Smooth muscle cell (in vitro differentiated cells): ENCODE data around the gene RAB22A. TPM values are rescaled to one million over a fixed set of nuclear protein-coding genes. Genes with fewer than 3 reads are reported as not detected.

ENCODE experiments used
- DNase-seq: peaks from one replicate; lab custom pipeline; 2025; ENCODE audit not compliant: unreplicated experiment; lab: John Stamatoyannopoulos, UW
- H2AFZ ChIP-seq: fragments of 200-600 bp; sonication (generic); 2 replicates; pipeline ENCODE4 v1.6.0; 2016; ENCODE audit warnings: antibody characterized with exemption, low read depth, mild to moderate bottlenecking
- H3F3A ChIP-seq: fragments of 200-600 bp; sonication (generic); 2 replicates; pipeline ENCODE4 v1.6.0; 2017; ENCODE audit warnings: antibody characterized with exemption, low read depth
- H3K27ac ChIP-seq: fragments of 200-600 bp; sonication (generic); 2 replicates; pipeline ENCODE4 v1.5.1; 2016; ENCODE audit warnings: low read depth, mild to moderate bottlenecking
- H3K27me3 ChIP-seq: fragments of 200-600 bp; sonication (generic); 2 replicates; pipeline ENCODE4 v1.6.1; 2016; ENCODE audit warnings: low read depth, mild to moderate bottlenecking
- H3K36me3 ChIP-seq: fragments of 200-600 bp; sonication (generic); 2 replicates; pipeline ENCODE4 v1.5.1; 2016; ENCODE audit warnings: low read depth
- H3K4me1 ChIP-seq: fragments of 200-600 bp; sonication (generic); 2 replicates; pipeline ENCODE4 v1.5.1; 2016; ENCODE audit warnings: low read depth
- H3K4me2 ChIP-seq: fragments of 200-600 bp; sonication (generic); 2 replicates; pipeline ENCODE4 v1.6.0; 2016; ENCODE audit warnings: mild to moderate bottlenecking
- H3K4me3 ChIP-seq: fragments of 200-600 bp; sonication (generic); 2 replicates; pipeline ENCODE4 v1.5.1; 2016; ENCODE audit warnings: mild to moderate bottlenecking
- H3K79me2 ChIP-seq: fragments of 200-600 bp; sonication (generic); 2 replicates; pipeline ENCODE4 v1.6.0; 2016; ENCODE audit warnings: low read depth, mild to moderate bottlenecking
- H3K9ac ChIP-seq: fragments of 200-600 bp; sonication (generic); 2 replicates; pipeline ENCODE4 v1.6.0; 2016; ENCODE audit warnings: low read depth
- H3K9me3 ChIP-seq: fragments of 200-600 bp; sonication (generic); replicated peaks from 2 replicates; pipeline ENCODE4 v1.5.1; 2016; ENCODE audit warnings: low read depth
- H4K20me1 ChIP-seq: fragments of 200-600 bp; sonication (generic); 2 replicates; pipeline ENCODE4 v1.6.0; 2016; ENCODE audit warnings: low read depth
- CTCF ChIP-seq: fragments of 200-600 bp; sonication (generic); IDR thresholded peaks from 2 replicates; pipeline ENCODE4 v1.5.1; 2017; ENCODE audit warnings: borderline replicate concordance, mild to moderate bottlenecking, antibody characterized with exemption; ENCODE audit not compliant: insufficient read depth, poor library complexity, severe bottlenecking
- WGBS: methylation state at CpG from one replicate; pipeline ENCODE4 v1.1.7; 2016; ENCODE audit warnings: low lambda C conversion rate; 5-methylcytosine and 5-hydroxymethylcytosine counted together
- polyA plus RNA-seq: library from polyadenylated mRNA; unstranded; fragments of >200 nt; fragmentation: Nextera tagmentation; extraction: Ambion mirVana; gene quantifications from 2 replicates; pipeline ENCODE4 v1.2.1, GENCODE V29; 2016
- total RNA-seq: library from RNA; depleted of rRNA; stranded (reverse); fragments of >200 nt; gene quantifications from 2 replicates; pipeline ENCODE4 v1.2.3, GENCODE V29; 2014

RAB22A gene
- total and polyA plus RNA-seq, 2 experiments from 2014 or later, result 14.0 to 23.7 TPM

GRCh38 chr20:58327211-58327610 lies 17.7 kb downstream of the RAB22A start:
- no peaks in the 10 kb centered on the region for H3K4me1 ChIP-seq
- H3K4me3 ChIP-seq, result no peak overlapping the region
- H3K27me3 ChIP-seq, result no peaks in the 10 kb centered on the region
- peaks cover 79% of the 10 kb centered on the region for H3K79me2 ChIP-seq
- peaks cover 99% of the 10 kb centered on the region for H4K20me1 ChIP-seq
- H3K4me2 ChIP-seq, result no peak overlapping the region
- 97% methylated on average over 2 of the region's 2 CpGs for WGBS
- no peak overlapping the region for H2AFZ ChIP-seq
- H3K36me3 ChIP-seq, result no peaks in the 10 kb centered on the region
- H3K9me3 ChIP-seq, result no peaks in the 10 kb centered on the region
- no peaks in the 10 kb centered on the region for H3F3A ChIP-seq
- H3K9ac ChIP-seq, result no peak overlapping the region
- DNase-seq, result no peak
- no peak for TF ChIP-seq CTCF
- H3K27ac ChIP-seq, result no peak overlapping the region

- Histone ChIP-seq H3K9me3 (no peaks in the 10 kb centered on the region), H3K36me3 (no peaks in the 10 kb centered on the region), H3K9ac (no peak overlapping the region), H4K20me1 (peaks cover 100% of the 10 kb centered on the region), H3F3A (no peaks in the 10 kb centered on the region), H3K4me3 (no peak overlapping the region), H3K79me2 (peaks cover 74% of the 10 kb centered on the region), H3K27ac (no peak overlapping the region), H3K4me1 (no peaks in the 10 kb centered on the region), H3K4me2 (peak overlapping the region; percentile 30), H3K27me3 (no peaks in the 10 kb centered on the region), H2AFZ (no peak overlapping the region)
- no peak for TF ChIP-seq CTCF
- no peak for DNase-seq
- 52% methylated on average over 7 of the region's 7 CpGs for WGBS
These were observed 19.3 kb downstream of the RAB22A start for GRCh38 chr20:58328836-58329235.

- no peak for TF ChIP-seq CTCF
- Histone ChIP-seq H3K27ac (no peak overlapping the region), H3K9me3 (no peaks in the 10 kb centered on the region), H3K36me3 (no peaks in the 10 kb centered on the region), H3K4me3 (no peak overlapping the region), H3K4me2 (no peak overlapping the region), H3F3A (no peaks in the 10 kb centered on the region), H3K27me3 (no peaks in the 10 kb centered on the region), H3K9ac (no peak overlapping the region), H3K79me2 (peaks cover 76% of the 10 kb centered on the region), H4K20me1 (peaks cover 100% of the 10 kb centered on the region), H3K4me1 (no peaks in the 10 kb centered on the region), H2AFZ (no peak overlapping the region)
- no peak for DNase-seq
These were observed 20.2 kb downstream of the RAB22A start for GRCh38 chr20:58329711-58330110.

- H3K9ac ChIP-seq, result no peak overlapping the region
- H3K9me3 ChIP-seq, result no peaks in the 10 kb centered on the region
- no peak overlapping the region for H2AFZ ChIP-seq
- H4K20me1 ChIP-seq, result peaks cover 100% of the 10 kb centered on the region
- peaks cover 80% of the 10 kb centered on the region for H3K79me2 ChIP-seq
- no peaks in the 10 kb centered on the region for H3K27me3 ChIP-seq
- 76% methylated on average over 3 of the region's 3 CpGs for WGBS
- H3K4me3 ChIP-seq, result no peak overlapping the region
- DNase-seq, result no peak
- no peak overlapping the region for H3K4me2 ChIP-seq
- no peaks in the 10 kb centered on the region for H3K36me3 ChIP-seq
- no peak overlapping the region for H3K27ac ChIP-seq
- H3K4me1 ChIP-seq, result no peaks in the 10 kb centered on the region
- TF ChIP-seq CTCF, result no peak
- H3F3A ChIP-seq, result no peaks in the 10 kb centered on the region
These were observed 20.7 kb downstream of the RAB22A start for GRCh38 chr20:58330249-58330648.
